ENCODE measurements around the gene MBD5.
"Not testable (repeated sequence)": the region's sequence is repeated elsewhere in the genome, so short reads cannot be mapped to it uniquely, and the experiment has no call there.

MBD5 gene

GRCh38 chr2:147999126-147999525, 21.8 kb upstream of the MBD5 start:
- Histone ChIP-seq H3K4me1 (ENCODE audit: low read depth, poor library complexity, severe bottlenecking) (no peaks in the 10 kb centered on the region), H3K27me3 (ENCODE audit: insufficient read depth, low read depth) (no peaks in the 10 kb centered on the region), H3K36me3 (ENCODE audit: insufficient read depth) (no peaks in the 10 kb centered on the region), H3K9ac (no peak overlapping the region), H3K4me3 (IDR thresholded peaks at IDR 0.05; ENCODE audit: insufficient read depth, low read depth, low read length) (no peak overlapping the region), H4K20me1 (ENCODE audit: insufficient read depth) (no peaks in the 10 kb centered on the region), H3K79me2 (ENCODE audit: insufficient read depth, low read depth) (no peaks in the 10 kb centered on the region; the same call in 1 of the 2 replicates), H3K27ac (no peak overlapping the region), H2AFZ (ENCODE audit: low read depth) (no peak overlapping the region), H3K4me2 (no peak overlapping the region)
- TF ChIP-seq, protein P1, sequence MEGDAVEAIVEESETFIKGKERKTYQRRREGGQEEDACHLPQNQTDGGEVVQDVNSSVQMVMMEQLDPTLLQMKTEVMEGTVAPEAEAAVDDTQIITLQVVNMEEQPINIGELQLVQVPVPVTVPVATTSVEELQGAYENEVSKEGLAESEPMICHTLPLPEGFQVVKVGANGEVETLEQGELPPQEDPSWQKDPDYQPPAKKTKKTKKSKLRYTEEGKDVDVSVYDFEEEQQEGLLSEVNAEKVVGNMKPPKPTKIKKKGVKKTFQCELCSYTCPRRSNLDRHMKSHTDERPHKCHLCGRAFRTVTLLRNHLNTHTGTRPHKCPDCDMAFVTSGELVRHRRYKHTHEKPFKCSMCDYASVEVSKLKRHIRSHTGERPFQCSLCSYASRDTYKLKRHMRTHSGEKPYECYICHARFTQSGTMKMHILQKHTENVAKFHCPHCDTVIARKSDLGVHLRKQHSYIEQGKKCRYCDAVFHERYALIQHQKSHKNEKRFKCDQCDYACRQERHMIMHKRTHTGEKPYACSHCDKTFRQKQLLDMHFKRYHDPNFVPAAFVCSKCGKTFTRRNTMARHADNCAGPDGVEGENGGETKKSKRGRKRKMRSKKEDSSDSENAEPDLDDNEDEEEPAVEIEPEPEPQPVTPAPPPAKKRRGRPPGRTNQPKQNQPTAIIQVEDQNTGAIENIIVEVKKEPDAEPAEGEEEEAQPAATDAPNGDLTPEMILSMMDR (conservative IDR thresholded peaks at IDR 0.05; ENCODE audit: low read depth, low read length), result no peak

GRCh38 chr2:148000095-148000494, 20.8 kb upstream of the MBD5 start:
- Histone ChIP-seq H3K4me2 (no peak overlapping the region), H3K27ac (no peak overlapping the region), H3K79me2 (ENCODE audit: insufficient read depth, low read depth) (no peaks in the 10 kb centered on the region; the same call in 1 of the 2 replicates), H3K36me3 (ENCODE audit: insufficient read depth) (no peaks in the 10 kb centered on the region), H2AFZ (ENCODE audit: low read depth) (no peak overlapping the region), H3K4me1 (ENCODE audit: low read depth, poor library complexity, severe bottlenecking) (no peaks in the 10 kb centered on the region), H3K9ac (no peak overlapping the region), H3K4me3 (IDR thresholded peaks at IDR 0.05; ENCODE audit: insufficient read depth, low read depth, low read length) (no peak overlapping the region), H3K27me3 (ENCODE audit: insufficient read depth, low read depth) (no peaks in the 10 kb centered on the region), H4K20me1 (ENCODE audit: insufficient read depth) (no peaks in the 10 kb centered on the region)
- TF ChIP-seq, protein P1 (conservative IDR thresholded peaks at IDR 0.05; ENCODE audit: low read depth, low read length), result no peak

GRCh38 chr2:148002420-148002819, 18.5 kb upstream of the MBD5 start:
- not testable (repeated sequence) for H3K9ac ChIP-seq; H3K4me2 ChIP-seq; H2AFZ ChIP-seq (ENCODE audit: low read depth); H3K79me2 ChIP-seq (ENCODE audit: insufficient read depth, low read depth); H3K4me1 ChIP-seq (ENCODE audit: low read depth, poor library complexity, severe bottlenecking); H3K4me3 ChIP-seq (IDR thresholded peaks at IDR 0.05; ENCODE audit: insufficient read depth, low read depth, low read length); H3K27ac ChIP-seq; H3K36me3 ChIP-seq (ENCODE audit: insufficient read depth); H4K20me1 ChIP-seq (ENCODE audit: insufficient read depth); H3K27me3 ChIP-seq (ENCODE audit: insufficient read depth, low read depth)

DNA sequence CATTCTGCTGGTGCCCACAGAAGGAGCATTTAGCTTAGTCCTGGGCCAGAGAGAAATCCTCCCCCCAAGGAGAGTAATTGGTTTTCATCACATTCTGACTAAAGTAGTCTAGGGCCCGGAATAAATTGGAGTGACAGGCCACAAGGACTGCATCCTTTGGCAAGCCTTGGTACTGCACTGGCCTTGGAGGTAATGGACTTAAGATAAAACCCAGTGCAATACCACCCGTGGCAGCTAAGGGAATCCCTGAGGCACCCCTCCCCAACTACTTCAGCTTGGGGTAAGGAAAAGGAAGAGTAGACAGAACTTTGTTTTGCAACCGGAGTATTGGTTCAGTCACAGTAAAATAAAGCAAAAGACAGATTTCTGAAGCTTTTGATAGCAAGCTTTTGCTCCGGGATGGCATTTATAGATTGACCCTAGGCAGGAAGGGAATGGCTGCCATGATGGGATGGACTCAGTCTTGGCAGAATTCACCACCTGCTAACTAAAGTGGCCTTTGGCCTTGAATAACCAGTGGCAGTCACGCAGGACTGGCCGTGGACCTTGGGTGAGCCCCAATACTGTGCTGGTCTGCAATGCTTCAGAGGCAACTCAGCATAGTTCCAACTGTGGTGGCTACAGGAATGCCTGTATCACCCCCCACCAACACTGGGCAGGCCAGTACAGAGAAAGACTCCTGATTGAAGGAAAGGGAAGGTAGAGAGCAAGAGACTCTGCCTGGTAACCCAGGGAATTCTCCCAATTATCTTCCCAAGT, 14.5 kb upstream of the MBD5 start:
- Histone ChIP-seq H3K4me1 (ENCODE audit: low read depth, poor library complexity, severe bottlenecking) (no peaks in the 10 kb centered on the region), H3K27ac (no peak overlapping the region), H3K79me2 (ENCODE audit: insufficient read depth, low read depth) (peaks cover 4% of the 10 kb centered on the region; the same call in 1 of the 2 replicates), H3K36me3 (ENCODE audit: insufficient read depth) (no peaks in the 10 kb centered on the region), H3K27me3 (ENCODE audit: insufficient read depth, low read depth) (no peaks in the 10 kb centered on the region), H4K20me1 (ENCODE audit: insufficient read depth) (no peaks in the 10 kb centered on the region), H3K4me2 (no peak overlapping the region), H2AFZ (ENCODE audit: low read depth) (no peak overlapping the region), H3K9ac (no peak overlapping the region), H3K4me3 (IDR thresholded peaks at IDR 0.05; ENCODE audit: insufficient read depth, low read depth, low read length) (no peak overlapping the region)
- TF ChIP-seq, protein P1 (conservative IDR thresholded peaks at IDR 0.05; ENCODE audit: low read depth, low read length), result no peak

DNA sequence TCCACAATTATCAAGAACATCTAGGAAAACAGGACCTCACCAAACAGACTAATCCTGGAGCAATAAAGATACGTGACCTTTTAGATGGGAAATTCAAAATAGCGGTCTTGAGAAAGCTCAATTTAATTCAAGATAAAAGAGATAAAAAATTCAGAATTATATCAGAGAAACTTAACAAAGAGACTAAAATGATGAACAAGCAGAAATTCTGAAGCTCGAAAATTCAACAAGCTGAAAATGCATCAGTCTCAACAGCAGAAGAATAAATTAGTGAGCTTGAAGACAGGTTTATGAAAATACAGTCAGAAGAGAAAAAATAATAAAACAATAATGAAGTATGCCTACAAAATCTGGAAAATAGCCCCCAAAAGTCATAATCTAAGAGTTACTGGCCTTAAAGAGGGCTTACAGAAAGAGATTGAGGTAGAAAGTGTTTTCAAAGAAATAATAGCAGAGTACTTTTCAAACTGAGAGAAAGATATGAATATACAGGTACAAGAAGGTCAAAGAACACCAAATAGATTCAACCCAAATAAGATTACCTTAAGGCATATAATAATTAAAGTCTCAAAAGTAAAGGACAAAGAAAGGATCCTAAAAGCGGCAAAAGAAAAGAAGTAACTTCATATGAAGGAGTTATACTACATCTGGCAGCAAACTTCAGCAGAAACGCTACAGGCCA, 13.5 kb upstream of the MBD5 start:
- no peak overlapping the region for H3K9ac ChIP-seq
- no peak overlapping the region for H3K4me2 ChIP-seq
- no peak overlapping the region for H3K27ac ChIP-seq
- H3K4me3 ChIP-seq (IDR thresholded peaks at IDR 0.05; ENCODE audit: insufficient read depth, low read depth, low read length), result no peak overlapping the region
- H3K4me1 ChIP-seq (ENCODE audit: low read depth, poor library complexity, severe bottlenecking), result no peaks in the 10 kb centered on the region
- no peaks in the 10 kb centered on the region for H3K27me3 ChIP-seq (ENCODE audit: insufficient read depth, low read depth)
- no peak overlapping the region for H2AFZ ChIP-seq (ENCODE audit: low read depth)
- H3K36me3 ChIP-seq (ENCODE audit: insufficient read depth), result no peaks in the 10 kb centered on the region
- 0 out of 2 replicates have a peak, but pooled peaks cover 10% of the 10 kb centered on the region for H3K79me2 ChIP-seq (ENCODE audit: insufficient read depth, low read depth)
- H4K20me1 ChIP-seq (ENCODE audit: insufficient read depth), result no peaks in the 10 kb centered on the region
- TF ChIP-seq, protein P1 (conservative IDR thresholded peaks at IDR 0.05; ENCODE audit: low read depth, low read length), result no peak

DNA sequence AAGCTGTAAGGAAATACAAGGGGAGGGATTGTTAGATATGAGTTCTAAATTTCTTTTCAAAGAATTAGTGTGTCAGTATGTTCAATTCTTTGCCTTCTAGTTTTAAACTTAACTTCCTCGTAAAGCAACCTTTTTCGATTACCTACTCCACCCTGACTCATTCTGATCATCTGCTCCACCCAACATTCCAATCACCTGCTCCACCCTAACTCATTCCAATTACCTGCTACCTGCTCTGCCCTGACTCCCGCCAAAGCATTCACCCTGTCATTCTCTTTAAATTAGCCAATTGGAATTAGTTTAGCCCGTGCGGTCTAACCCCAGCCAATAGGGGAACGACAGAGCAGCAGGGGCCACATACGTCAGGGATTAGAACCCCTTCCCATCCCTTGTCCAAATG, 12.5 kb upstream of the MBD5 start:
- not testable (repeated sequence) for H3K4me1 ChIP-seq (ENCODE audit: low read depth, poor library complexity, severe bottlenecking); H4K20me1 ChIP-seq (ENCODE audit: insufficient read depth); H3K9ac ChIP-seq; H3K4me3 ChIP-seq (IDR thresholded peaks at IDR 0.05; ENCODE audit: insufficient read depth, low read depth, low read length); H3K27me3 ChIP-seq (ENCODE audit: insufficient read depth, low read depth); H3K27ac ChIP-seq; H3K4me2 ChIP-seq; H2AFZ ChIP-seq (ENCODE audit: low read depth); H3K36me3 ChIP-seq (ENCODE audit: insufficient read depth)
- H3K79me2 ChIP-seq (ENCODE audit: insufficient read depth, low read depth), result 0 out of 2 replicates have a peak, but pooled peaks cover 15% of the 10 kb centered on the region

Data from KMS-11 (cell line).